ENCODE data around the gene ERLEC1. TPM values are rescaled to one million over a fixed set of nuclear protein-coding genes. Genes with fewer than 3 reads are reported as not detected.
"Not testable (repeated sequence)": the region's sequence is repeated elsewhere in the genome, so short reads cannot be mapped to it uniquely, and the experiment has no call there.

Gene ERLEC1
- total RNA-seq, 1 experiment from 2014 or later, result 35.7 TPM

DNA sequence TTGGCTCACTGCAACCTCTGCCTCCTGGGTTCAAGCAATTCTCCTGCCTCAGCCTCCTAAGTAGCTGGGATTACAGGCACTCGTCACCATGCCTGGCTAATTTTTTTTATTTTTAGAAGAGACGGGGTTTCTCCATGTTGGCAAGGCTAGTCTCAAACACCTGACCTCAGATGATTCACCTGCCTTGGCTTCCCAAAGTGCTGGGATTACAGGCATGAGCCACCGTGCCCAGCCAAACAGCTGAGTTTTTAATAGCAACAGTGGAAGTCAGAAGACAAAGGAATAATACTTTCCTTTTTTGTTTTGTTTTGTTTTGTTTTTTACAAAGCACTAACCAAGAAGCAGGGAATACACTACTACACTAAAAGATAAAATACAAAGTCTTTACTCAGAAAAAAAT is 56.0 kb downstream of the ERLEC1 start:
- no peaks in the 10 kb centered on the region for H3K9me3 ChIP-seq (ENCODE audit: insufficient read depth, low read depth)
- H3K4me1 ChIP-seq (replicated peaks; ENCODE audit: insufficient read depth), result no peaks in the 10 kb centered on the region
- H3K4me2 ChIP-seq, result no peak overlapping the region
- no peak overlapping the region for H3K4me3 ChIP-seq
- BruUV-seq (replicated peaks), result no TSS peak
- H4K20me1 ChIP-seq (ENCODE audit: insufficient read depth), result no peaks in the 10 kb centered on the region
- H2AFZ ChIP-seq, result no peak overlapping the region
- no peaks in the 10 kb centered on the region for H3K27me3 ChIP-seq (ENCODE audit: insufficient read depth, low read depth)
- no peak for DNase-seq
- H3K79me2 ChIP-seq (ENCODE audit: low read depth), result no peaks in the 10 kb centered on the region
- H3F3A ChIP-seq (ENCODE audit: insufficient read depth, low read depth), result peaks cover 8% of the 10 kb centered on the region; the same call in 1 of the 2 replicates
- intact Hi-C loops (cut with micrococcal nuclease; ENCODE audit: unreplicated experiment), result no loop called here
- POLR2A ChIA-PET (ENCODE audit: unreplicated experiment), result no interaction called here
- no peak for TF ChIP-seq EZH2 (IDR thresholded peaks at IDR 0.05; ENCODE audit: low read depth)
- TF ChIP-seq, protein P1, sequence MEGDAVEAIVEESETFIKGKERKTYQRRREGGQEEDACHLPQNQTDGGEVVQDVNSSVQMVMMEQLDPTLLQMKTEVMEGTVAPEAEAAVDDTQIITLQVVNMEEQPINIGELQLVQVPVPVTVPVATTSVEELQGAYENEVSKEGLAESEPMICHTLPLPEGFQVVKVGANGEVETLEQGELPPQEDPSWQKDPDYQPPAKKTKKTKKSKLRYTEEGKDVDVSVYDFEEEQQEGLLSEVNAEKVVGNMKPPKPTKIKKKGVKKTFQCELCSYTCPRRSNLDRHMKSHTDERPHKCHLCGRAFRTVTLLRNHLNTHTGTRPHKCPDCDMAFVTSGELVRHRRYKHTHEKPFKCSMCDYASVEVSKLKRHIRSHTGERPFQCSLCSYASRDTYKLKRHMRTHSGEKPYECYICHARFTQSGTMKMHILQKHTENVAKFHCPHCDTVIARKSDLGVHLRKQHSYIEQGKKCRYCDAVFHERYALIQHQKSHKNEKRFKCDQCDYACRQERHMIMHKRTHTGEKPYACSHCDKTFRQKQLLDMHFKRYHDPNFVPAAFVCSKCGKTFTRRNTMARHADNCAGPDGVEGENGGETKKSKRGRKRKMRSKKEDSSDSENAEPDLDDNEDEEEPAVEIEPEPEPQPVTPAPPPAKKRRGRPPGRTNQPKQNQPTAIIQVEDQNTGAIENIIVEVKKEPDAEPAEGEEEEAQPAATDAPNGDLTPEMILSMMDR (conservative IDR thresholded peaks at IDR 0.05), result no peak
- H3K36me3 ChIP-seq (ENCODE audit: low read depth), result no peaks in the 10 kb centered on the region
- CTCF ChIA-PET, result interaction anchor here (0.7 kb wide), 1 partner anchor 54 kb away, joined by 3 read pairs; no protein-coding TSS in a partner anchor
- no peak overlapping the region for H3K27ac ChIP-seq
- no peaks in the 10 kb centered on the region for H3K9me2 ChIP-seq (ENCODE audit: insufficient read depth)

GRCh38 chr2:53843595-53843994 is 56.8 kb downstream of the ERLEC1 start:
- no peaks in the 10 kb centered on the region for H3K4me1 ChIP-seq (replicated peaks; ENCODE audit: insufficient read depth)
- POLR2A ChIA-PET (ENCODE audit: unreplicated experiment), result no interaction called here
- TF ChIP-seq, protein P1 (conservative IDR thresholded peaks at IDR 0.05), result no peak
- TF ChIP-seq EZH2 (IDR thresholded peaks at IDR 0.05; ENCODE audit: low read depth), result no peak

DNA sequence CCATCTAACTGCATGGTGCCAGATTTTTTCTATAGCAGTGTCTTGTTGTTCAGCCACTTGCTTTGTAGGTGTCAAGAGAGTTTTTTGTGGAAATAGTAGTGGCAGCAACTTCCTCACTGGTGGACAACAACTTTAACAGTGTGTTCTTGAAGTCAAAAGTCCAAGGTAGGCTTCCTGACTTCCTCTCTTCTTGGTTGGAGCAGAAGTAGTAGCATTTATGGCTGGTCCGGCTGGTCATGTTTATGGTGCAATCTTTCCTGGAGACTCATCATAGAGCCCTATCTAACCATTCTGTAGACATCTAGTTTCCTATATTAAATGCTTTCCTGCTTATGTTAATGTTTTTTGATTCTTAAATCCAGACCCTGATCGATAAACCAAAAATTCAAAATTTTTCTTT is 61.2 kb downstream of the ERLEC1 start:
- no peak overlapping the region for H3K4me2 ChIP-seq
- H3K27ac ChIP-seq, result no peak overlapping the region
- H3K79me2 ChIP-seq (ENCODE audit: low read depth), result no peaks in the 10 kb centered on the region
- TF ChIP-seq, protein P1 (conservative IDR thresholded peaks at IDR 0.05), result no peak
- no peak for TF ChIP-seq EZH2 (IDR thresholded peaks at IDR 0.05; ENCODE audit: low read depth)
- no peaks in the 10 kb centered on the region for H3K9me3 ChIP-seq (ENCODE audit: insufficient read depth, low read depth)
- H3K4me3 ChIP-seq, result no peak overlapping the region
- no peaks in the 10 kb centered on the region for H4K20me1 ChIP-seq (ENCODE audit: insufficient read depth)
- intact Hi-C loops (cut with micrococcal nuclease; ENCODE audit: unreplicated experiment), result no loop called here
- ChIA-PET POLR2A (ENCODE audit: unreplicated experiment) (no interaction called here), CTCF (no interaction called here)
- H3K27me3 ChIP-seq (ENCODE audit: insufficient read depth, low read depth), result no peaks in the 10 kb centered on the region
- H3K4me1 ChIP-seq (replicated peaks; ENCODE audit: insufficient read depth), result no peaks in the 10 kb centered on the region
- no TSS peak for BruUV-seq (replicated peaks)
- no peak for DNase-seq
- H3F3A ChIP-seq (ENCODE audit: insufficient read depth, low read depth), result peaks cover 5% of the 10 kb centered on the region; the same call in 1 of the 2 replicates
- no peaks in the 10 kb centered on the region for H3K9me2 ChIP-seq (ENCODE audit: insufficient read depth)
- H3K36me3 ChIP-seq (ENCODE audit: low read depth), result 0 out of 2 replicates have a peak, but pooled peaks cover 6% of the 10 kb centered on the region
- no peak overlapping the region for H2AFZ ChIP-seq

More at GRCh38 chr2:53843595-53843994, 56.8 kb downstream of the ERLEC1 start:
- no TSS peak for BruUV-seq (replicated peaks)
- Histone ChIP-seq H3K4me2 (no peak overlapping the region), H3K9me2 (ENCODE audit: insufficient read depth) (no peaks in the 10 kb centered on the region), H3K36me3 (ENCODE audit: low read depth) (no peaks in the 10 kb centered on the region), H3K9me3 (ENCODE audit: insufficient read depth, low read depth) (no peaks in the 10 kb centered on the region), H2AFZ (no peak overlapping the region), H3K79me2 (ENCODE audit: low read depth) (no peaks in the 10 kb centered on the region), H3K4me3 (no peak overlapping the region), H3F3A (ENCODE audit: insufficient read depth, low read depth) (peaks cover 8% of the 10 kb centered on the region; the same call in 1 of the 2 replicates), H3K27me3 (ENCODE audit: insufficient read depth, low read depth) (no peaks in the 10 kb centered on the region), H3K27ac (no peak overlapping the region), H4K20me1 (ENCODE audit: insufficient read depth) (no peaks in the 10 kb centered on the region)
- intact Hi-C loops (cut with micrococcal nuclease; ENCODE audit: unreplicated experiment), result no loop called here
- no peak for DNase-seq
- CTCF ChIA-PET, result no interaction called here

GRCh38 chr2:53851052-53851757 is 64.4 kb downstream of the ERLEC1 start:
- DNase-seq; H2AFZ ChIP-seq; CTCF ChIA-PET; H3K27ac ChIP-seq; H3K9me3 ChIP-seq (ENCODE audit: insufficient read depth, low read depth); H3K4me1 ChIP-seq (replicated peaks; ENCODE audit: insufficient read depth); H3K9me2 ChIP-seq (ENCODE audit: insufficient read depth); POLR2A ChIA-PET (ENCODE audit: unreplicated experiment); H3K79me2 ChIP-seq (ENCODE audit: low read depth); H3F3A ChIP-seq (ENCODE audit: insufficient read depth, low read depth); H4K20me1 ChIP-seq (ENCODE audit: insufficient read depth); H3K4me3 ChIP-seq; BruUV-seq (replicated peaks); intact Hi-C loops (cut with micrococcal nuclease; ENCODE audit: unreplicated experiment); H3K4me2 ChIP-seq; H3K27me3 ChIP-seq (ENCODE audit: insufficient read depth, low read depth): not testable (repeated sequence)
- H3K36me3 ChIP-seq (ENCODE audit: low read depth), result peaks cover 11% of the 10 kb centered on the region; the same call in 1 of the 2 replicates

Measured in PC-9 (cell line).